Spleen (tissue), 7 donors: Measurements from ENCODE around the gene SCFD2.

ENCODE experiments used
- POLR2A ChIP-seq, 3 donors: fragments of 450-650 bp; IDR thresholded peaks; one replicate each; pipeline ENCODE4 v1.5.1; 2017; ENCODE audit warnings: antibody characterized with exemption in 3 of 3, mild to moderate bottlenecking in 1 of 3
- TF ChIP-seq, protein P1 (sequence below), 11 experiments: fragments of 200-600 bp in 7 of 11; fragments of 450-650 bp in 4 of 11; sonication (generic) in 4 of 11; IDR thresholded peaks in 8 of 11; conservative IDR thresholded peaks in 3 of 11; 1 replicate in 7 of 11; 2 replicates in 4 of 11; pipeline versions ENCODE4 v1.4.0 to v1.8.0; 2016 to 2021; ENCODE audit warnings: antibody characterized with exemption in 11 of 11, inconsistent platforms in 4 of 11, mild to moderate bottlenecking in 1 of 11
- donor health status: DM: no; HTN: no; CAD: no; lungs with moderate emphysema.
- donor health status: DM: no; HTN: no; CAD: no.
- donor health status: DM: no; HTN: no; CAD: no.

DNA sequence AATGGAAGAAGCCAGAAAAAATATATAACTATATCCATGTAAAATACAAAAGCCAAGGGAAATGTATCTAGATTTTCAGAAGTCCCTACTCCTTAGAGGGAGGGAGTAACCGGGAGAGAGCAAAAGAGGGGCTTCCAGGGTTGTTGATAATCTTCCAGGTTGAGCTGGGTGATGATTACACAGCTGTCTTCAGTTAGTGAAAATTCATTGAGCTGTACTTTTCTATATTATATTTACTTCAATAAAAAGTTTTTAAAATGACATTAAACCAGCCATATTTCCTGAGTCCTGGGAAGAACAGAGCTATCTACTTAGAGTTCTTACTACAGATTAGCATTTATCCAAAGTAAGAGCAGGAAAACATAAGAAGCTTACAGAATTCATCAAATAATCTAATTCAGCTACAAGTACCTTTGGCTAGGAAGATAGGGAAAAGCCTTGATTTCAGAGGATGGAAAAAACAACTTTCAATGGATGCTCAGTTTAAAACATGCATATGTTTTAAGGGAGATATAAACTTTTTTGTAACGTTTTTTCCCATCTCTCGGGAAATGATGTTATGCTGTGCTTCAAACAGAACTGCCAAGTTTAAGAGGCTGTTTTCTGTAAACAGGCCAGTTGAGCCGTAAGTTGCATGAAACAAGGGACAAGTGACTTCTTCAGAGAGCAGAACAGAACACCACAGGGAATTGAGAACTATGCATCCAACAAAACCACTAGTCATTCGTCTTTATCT is 204.6 kb downstream of the SCFD2 start:
- no peak for TF ChIP-seq POLR2A (IDR thresholded peaks at IDR 0.05)
- TF ChIP-seq, protein P1, sequence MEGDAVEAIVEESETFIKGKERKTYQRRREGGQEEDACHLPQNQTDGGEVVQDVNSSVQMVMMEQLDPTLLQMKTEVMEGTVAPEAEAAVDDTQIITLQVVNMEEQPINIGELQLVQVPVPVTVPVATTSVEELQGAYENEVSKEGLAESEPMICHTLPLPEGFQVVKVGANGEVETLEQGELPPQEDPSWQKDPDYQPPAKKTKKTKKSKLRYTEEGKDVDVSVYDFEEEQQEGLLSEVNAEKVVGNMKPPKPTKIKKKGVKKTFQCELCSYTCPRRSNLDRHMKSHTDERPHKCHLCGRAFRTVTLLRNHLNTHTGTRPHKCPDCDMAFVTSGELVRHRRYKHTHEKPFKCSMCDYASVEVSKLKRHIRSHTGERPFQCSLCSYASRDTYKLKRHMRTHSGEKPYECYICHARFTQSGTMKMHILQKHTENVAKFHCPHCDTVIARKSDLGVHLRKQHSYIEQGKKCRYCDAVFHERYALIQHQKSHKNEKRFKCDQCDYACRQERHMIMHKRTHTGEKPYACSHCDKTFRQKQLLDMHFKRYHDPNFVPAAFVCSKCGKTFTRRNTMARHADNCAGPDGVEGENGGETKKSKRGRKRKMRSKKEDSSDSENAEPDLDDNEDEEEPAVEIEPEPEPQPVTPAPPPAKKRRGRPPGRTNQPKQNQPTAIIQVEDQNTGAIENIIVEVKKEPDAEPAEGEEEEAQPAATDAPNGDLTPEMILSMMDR (IDR thresholded peaks at IDR 0.05 in 8 of 11, conservative IDR thresholded peaks at IDR 0.05 in 3 of 11) = no peak
